Muscle layer of colon (tissue), 2 donors: ENCODE results near the gene MOSPD3.
A peak's percentile ranks its signal among the peaks of the same experiment; 100 is the strongest.

ENCODE experiments used
- H3K27ac ChIP-seq: one replicate; pipeline ENCODE4 v1.7.0; 2013; ENCODE audit warnings: low read depth, mild to moderate bottlenecking, low read length, moderate library complexity
- H3K27me3 ChIP-seq, 2 donors: one replicate each; pipeline ENCODE4 v1.7.0; 2013; ENCODE audit warnings: low read length in 2 of 2, mild to moderate bottlenecking in 2 of 2; ENCODE audit not compliant: insufficient read depth in 2 of 2, control insufficient read depth in 1 of 2
- H3K36me3 ChIP-seq: one replicate; pipeline ENCODE4 v1.7.0; 2013; ENCODE audit warnings: mild to moderate bottlenecking, low read length; ENCODE audit not compliant: insufficient read depth
- H3K4me1 ChIP-seq: one replicate; pipeline ENCODE4 v1.7.0; 2013; ENCODE audit warnings: mild to moderate bottlenecking, low read length; ENCODE audit not compliant: insufficient read depth
- H3K4me3 ChIP-seq, 2 donors: one replicate each; pipeline ENCODE4 v1.7.0; 2013; ENCODE audit warnings: low read length in 2 of 2, low read depth in 1 of 2, mild to moderate bottlenecking in 1 of 2, moderate library complexity in 1 of 2
- H3K9ac ChIP-seq: one replicate; pipeline ENCODE4 v1.7.0; 2013; ENCODE audit warnings: low read length
- H3K9me3 ChIP-seq: one replicate; pipeline ENCODE4 v1.7.0; 2013; ENCODE audit warnings: mild to moderate bottlenecking, low read length
- donor health status: abdominal sarcoma.
- donor health status: Adenocarcinoma of cecum.

The MOSPD3 gene

GRCh38 chr7:100586266-100587025 lies 25.9 kb upstream of the MOSPD3 start, which contains the start of gene FBXO24:
TSS of gene FBXO24 (plus strand) at chr7:100586328. CDS start at chr7:100586626, 298 bp downstream.
- H3K9ac ChIP-seq, result peak within 1 kb of the TSS; percentile 65
- peak within 1 kb of the TSS; percentile 86 for H3K27ac ChIP-seq
- peaks cover 5 to 7% of the 10 kb centered on the region in 2 donors for H3K27me3 ChIP-seq
- peaks cover 23% of the 10 kb centered on the region for H3K4me1 ChIP-seq
- H3K9me3 ChIP-seq, result no peaks in the 10 kb centered on the region
- peaks cover 9% of the 10 kb centered on the region for H3K36me3 ChIP-seq
- peak within 1 kb of the TSS; percentile 85 to 89 for H3K4me3 ChIP-seq

GRCh38 chr7:100588438-100588837 lies 23.9 kb upstream of the MOSPD3 start:
- Histone ChIP-seq H3K27me3 (peaks cover 5 to 7% of the 10 kb centered on the region in 2 donors), H3K36me3 (no peaks in the 10 kb centered on the region), H3K9ac (no peak overlapping the region), H3K9me3 (no peaks in the 10 kb centered on the region), H3K4me3 (no peak overlapping the region), H3K27ac (no peak overlapping the region), H3K4me1 (peaks cover 16% of the 10 kb centered on the region)

- Histone ChIP-seq H3K27ac (no peak overlapping the region), H3K4me1 (peaks cover 11% of the 10 kb centered on the region), H3K9ac (no peak overlapping the region), H3K36me3 (no peaks in the 10 kb centered on the region), H3K9me3 (no peaks in the 10 kb centered on the region), H3K4me3 (peak overlapping the region in 1 of 2 donors; percentile 35), H3K27me3 (peaks cover 5 to 7% of the 10 kb centered on the region in 2 donors)
Measured at GRCh38 chr7:100589341-100589947, 22.9 kb upstream of the MOSPD3 start.

GRCh38 chr7:100590077-100590737 lies 22.1 kb upstream of the MOSPD3 start:
- no peak overlapping the region for H3K27ac ChIP-seq
- H3K9ac ChIP-seq, result no peak overlapping the region
- peaks cover 4% of the 10 kb centered on the region for H3K4me1 ChIP-seq
- H3K4me3 ChIP-seq, result peak overlapping the region in 1 of 2 donors; percentile 35
- H3K27me3 ChIP-seq, result peaks cover 5 to 7% of the 10 kb centered on the region in 2 donors
- H3K9me3 ChIP-seq, result no peaks in the 10 kb centered on the region
- H3K36me3 ChIP-seq, result no peaks in the 10 kb centered on the region

GRCh38 chr7:100591596-100591995 lies 20.7 kb upstream of the MOSPD3 start:
- Histone ChIP-seq H3K27ac (no peak overlapping the region), H3K9ac (no peak overlapping the region), H3K4me1 (no peaks in the 10 kb centered on the region), H3K27me3 (peaks cover 5 to 7% of the 10 kb centered on the region in 2 donors), H3K36me3 (no peaks in the 10 kb centered on the region), H3K4me3 (no peak overlapping the region), H3K9me3 (no peaks in the 10 kb centered on the region)

GRCh38 chr7:100595188-100595587 lies 17.2 kb upstream of the MOSPD3 start:
- H3K4me3 ChIP-seq, result no peak overlapping the region
- H3K9ac ChIP-seq, result no peak overlapping the region
- H3K27ac ChIP-seq, result no peak overlapping the region
- no peaks in the 10 kb centered on the region for H3K9me3 ChIP-seq
- H3K27me3 ChIP-seq, result peaks cover 2 to 5% of the 10 kb centered on the region in 2 donors
- H3K36me3 ChIP-seq, result no peaks in the 10 kb centered on the region
- H3K4me1 ChIP-seq, result no peaks in the 10 kb centered on the region

GRCh38 chr7:100598425-100598824 lies 13.9 kb upstream of the MOSPD3 start:
- Histone ChIP-seq H3K36me3 (no peaks in the 10 kb centered on the region), H3K27ac (no peak overlapping the region), H3K4me3 (no peak overlapping the region), H3K4me1 (no peaks in the 10 kb centered on the region), H3K27me3 (no peaks in the 10 kb centered on the region), H3K9ac (no peak overlapping the region), H3K9me3 (no peaks in the 10 kb centered on the region)

GRCh38 chr7:100599911-100600729 lies 12.2 kb upstream of the MOSPD3 start:
- Histone ChIP-seq H3K27ac (no peak overlapping the region), H3K4me1 (peaks cover 9% of the 10 kb centered on the region), H3K9ac (no peak overlapping the region), H3K9me3 (no peaks in the 10 kb centered on the region), H3K4me3 (no peak overlapping the region), H3K36me3 (no peaks in the 10 kb centered on the region), H3K27me3 (no peaks in the 10 kb centered on the region)

- Histone ChIP-seq H3K27ac (no peak overlapping the region), H3K9me3 (no peaks in the 10 kb centered on the region)
Measured at GRCh38 chr7:100600730-100601038, 11.7 kb upstream of the MOSPD3 start.

GRCh38 chr7:100602889-100603725 lies 9.2 kb upstream of the MOSPD3 start:
- no peaks in the 10 kb centered on the region for H3K36me3 ChIP-seq

More at GRCh38 chr7:100600730-100601038, 11.7 kb upstream of the MOSPD3 start:
- H3K4me3 ChIP-seq, result no peak overlapping the region
- no peaks in the 10 kb centered on the region for H3K36me3 ChIP-seq
- H3K4me1 ChIP-seq, result peaks cover 10% of the 10 kb centered on the region
- H3K27me3 ChIP-seq, result no peaks in the 10 kb centered on the region
- no peak overlapping the region for H3K9ac ChIP-seq

More at GRCh38 chr7:100602889-100603725, 9.2 kb upstream of the MOSPD3 start:
- Histone ChIP-seq H3K27me3 (no peaks in the 10 kb centered on the region), H3K4me3 (peak overlapping the region; percentile 7 to 55), H3K9me3 (no peaks in the 10 kb centered on the region), H3K9ac (no peak overlapping the region), H3K4me1 (peaks cover 10% of the 10 kb centered on the region), H3K27ac (peak overlapping the region; percentile 80)
